Bone marrow (tissue), 2 donors: ENCODE data around the gene SYT2.
"Not testable (repeated sequence)": the region's sequence is repeated elsewhere in the genome, so short reads cannot be mapped to it uniquely, and the experiment has no call there.

ENCODE experiments used
- DNase-seq, 2 donors: peaks; one replicate each; lab custom pipeline; 2025; lab: John Stamatoyannopoulos, UW

Gene SYT2

DNA sequence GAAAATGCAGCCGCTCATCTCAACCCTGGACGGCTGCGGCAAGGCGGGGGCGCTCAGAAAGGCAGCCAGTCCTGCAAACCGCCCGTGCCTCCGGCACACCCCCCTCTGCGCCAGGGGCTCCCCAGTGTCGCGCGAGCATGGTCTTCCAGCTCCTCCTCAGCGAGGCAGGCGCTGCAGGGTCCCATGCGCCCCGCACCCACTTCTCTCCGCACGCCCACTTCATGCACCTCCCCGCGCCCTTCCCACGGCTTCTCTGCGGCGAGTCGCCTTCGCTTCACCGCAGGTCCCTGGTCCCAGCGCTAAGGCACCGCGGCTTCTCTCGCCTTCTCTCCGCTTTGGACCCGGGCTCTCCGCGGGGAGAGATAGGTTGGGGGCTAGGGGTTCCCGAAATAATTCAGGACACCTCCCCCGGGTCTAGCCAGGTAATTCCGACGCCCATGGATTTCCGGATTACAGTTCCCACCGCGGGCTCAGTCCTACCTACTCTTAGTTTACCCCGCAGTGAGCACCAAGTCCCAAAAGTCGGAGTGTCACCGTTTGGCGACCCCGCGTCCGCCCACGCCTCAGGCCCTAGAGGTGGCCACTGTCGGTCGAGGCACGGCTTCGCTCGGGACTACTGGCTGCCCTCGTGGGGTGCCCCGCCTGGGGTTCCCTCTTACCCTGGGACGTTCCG is 67.5 kb downstream of the SYT2 start:
- no peak for DNase-seq

DNA sequence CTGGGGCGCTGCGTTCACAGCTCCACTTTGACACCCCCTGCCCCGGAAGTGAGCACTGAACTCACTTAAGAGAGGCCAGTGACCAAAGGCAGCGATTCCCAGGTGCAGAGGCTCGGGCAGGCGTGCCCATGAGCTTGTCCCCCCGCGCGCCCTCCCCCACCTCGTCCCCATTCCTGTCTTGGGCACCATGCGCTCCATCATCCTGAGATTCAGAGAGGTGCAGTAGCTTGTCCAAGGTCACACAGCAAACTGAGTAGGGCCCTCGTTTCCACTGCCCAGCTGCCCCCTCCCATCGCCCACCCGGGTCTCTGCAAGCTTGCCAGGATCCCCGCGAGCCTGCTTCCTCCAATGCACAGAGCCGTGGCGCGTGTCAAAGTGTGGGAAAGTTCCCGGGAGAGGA is 68.0 kb downstream of the SYT2 start:
- no peak for DNase-seq

DNA sequence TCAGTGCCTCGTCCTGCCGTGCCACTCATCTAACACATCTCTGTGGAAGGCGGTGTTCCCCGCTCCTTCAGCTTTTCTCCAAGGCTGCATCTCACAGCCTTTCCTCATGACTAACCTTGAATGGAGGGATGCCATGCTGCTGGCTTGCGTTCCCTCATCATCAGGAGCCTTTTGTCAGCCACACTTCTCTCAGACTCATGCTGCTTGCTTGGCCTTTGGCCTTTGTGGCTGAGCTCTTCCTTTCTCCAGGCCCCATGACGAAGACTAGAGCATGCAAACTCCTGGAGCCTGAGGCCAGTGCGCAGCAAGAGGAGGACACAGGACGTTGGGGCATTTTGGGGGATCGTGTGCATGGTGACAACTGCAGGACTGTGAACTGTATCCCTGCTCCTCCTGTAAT is 70.8 kb downstream of the SYT2 start:
- no peak for DNase-seq

DNA sequence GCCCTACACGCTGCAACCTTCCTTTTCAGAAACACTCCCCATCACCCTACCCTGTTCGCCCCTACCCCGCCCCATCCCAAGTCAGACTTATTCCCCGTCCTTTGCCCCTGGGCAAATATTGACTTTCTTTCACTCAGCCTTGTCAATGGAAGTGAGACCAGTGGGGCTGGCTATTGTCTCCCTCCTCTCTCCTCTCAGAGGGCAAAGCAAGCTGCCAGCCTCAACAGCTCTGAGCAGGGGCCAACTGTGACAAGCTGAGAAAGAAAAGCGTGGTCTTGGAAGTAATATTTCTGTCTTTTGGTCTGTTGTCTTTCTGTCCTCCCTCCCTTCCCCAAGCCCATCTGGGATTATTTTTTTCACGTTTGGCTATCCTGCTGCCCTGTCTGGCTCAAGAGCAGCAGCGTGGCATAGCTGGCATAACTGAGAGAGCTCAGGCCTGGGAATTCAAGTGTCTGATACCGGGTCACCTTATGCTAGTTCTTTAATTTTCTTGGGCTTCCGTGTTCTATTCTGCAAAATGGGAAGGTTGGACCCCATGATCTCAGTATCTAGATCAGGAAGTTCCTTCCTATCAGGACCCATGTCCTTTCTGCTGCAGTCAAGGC is 71.5 kb downstream of the SYT2 start:
- not testable (repeated sequence) for DNase-seq

DNA sequence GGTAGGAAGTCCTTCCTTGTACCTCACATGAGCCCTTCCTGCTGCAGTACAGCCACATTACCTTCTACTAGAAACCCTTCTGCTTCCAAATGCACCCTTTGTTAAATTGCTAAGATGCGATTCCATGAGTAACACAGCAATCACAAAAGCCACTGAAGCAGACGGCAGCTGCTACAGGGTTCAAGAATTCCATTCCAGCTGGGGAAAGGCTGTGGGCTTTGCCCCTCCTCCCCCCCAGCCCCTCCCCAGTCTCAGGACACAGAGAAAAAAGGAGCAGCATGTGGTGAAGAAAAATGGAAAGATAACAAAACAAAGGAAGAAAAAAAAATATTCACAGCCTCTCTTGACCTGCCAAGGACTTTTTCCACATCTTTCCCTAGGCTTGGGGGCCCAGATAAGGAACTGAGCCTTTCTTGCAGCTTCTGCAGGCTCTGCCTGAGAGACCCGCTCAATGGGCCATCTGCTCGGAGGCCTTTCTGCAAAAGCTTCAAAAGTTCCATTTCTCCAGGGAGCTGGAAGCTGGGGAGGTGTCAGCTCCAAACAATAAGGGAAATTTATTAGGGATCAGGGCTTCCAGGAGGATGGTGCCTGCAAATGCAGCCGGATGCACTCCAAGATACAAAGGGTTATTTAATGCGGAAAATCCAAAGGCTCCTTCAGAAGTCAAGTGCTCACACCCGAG is 72.1 kb downstream of the SYT2 start:
- no peak for DNase-seq

DNA sequence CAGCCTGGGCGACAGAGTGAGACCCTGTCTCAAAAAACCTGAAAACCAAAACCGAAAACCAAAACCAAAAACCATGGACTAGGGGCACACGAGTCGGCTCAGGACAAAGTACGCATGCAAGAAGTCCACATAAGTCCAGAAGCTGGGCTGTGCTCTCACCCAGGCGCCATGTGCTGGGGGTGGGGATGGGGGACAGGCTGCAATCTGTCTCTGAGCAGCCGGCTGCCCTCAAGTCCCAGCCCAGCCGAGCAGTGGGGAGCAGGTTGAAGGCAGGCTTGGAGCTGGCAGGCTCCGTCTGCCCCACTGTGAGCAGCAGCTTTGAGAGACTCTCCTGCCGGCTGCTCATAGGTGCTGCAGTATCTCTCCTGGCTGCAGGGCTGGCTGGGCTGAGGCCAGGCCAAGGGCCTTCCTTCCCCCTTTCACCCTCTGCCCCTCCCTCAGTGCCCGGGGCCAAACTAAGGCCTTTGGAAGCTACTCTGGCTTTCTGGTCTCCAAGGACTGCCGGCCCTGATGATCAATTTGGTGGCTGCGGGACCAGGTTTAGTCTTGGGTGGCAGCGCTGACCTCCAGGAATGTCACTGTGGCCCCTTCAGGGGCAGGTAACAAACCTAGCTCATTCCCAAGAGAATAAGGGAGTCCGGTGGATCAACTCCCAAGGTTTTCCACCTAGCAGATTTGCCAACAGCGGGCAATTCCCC is 72.8 kb downstream of the SYT2 start:
- not testable (repeated sequence) for DNase-seq

DNA sequence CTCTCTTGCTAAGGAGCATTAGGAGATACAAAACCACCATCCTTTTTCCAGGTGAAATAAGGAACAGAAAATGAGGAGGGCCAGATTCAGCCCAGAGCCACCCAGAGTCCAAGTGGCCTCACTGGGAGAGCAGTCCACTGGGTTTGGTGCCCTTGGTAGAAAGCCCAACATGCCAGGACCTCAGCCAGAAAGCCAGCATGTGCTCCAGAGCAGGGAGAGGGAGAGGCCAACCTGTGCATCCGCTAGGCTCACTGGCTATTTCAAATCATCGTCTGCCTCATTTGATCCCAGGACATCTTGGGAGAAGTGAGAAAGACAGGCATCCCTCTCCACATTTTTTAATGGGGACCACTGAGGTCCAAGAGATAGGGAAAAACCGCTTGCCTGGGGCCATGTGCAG is 74.1 kb downstream of the SYT2 start:
- DNase-seq = not testable (repeated sequence)

DNA sequence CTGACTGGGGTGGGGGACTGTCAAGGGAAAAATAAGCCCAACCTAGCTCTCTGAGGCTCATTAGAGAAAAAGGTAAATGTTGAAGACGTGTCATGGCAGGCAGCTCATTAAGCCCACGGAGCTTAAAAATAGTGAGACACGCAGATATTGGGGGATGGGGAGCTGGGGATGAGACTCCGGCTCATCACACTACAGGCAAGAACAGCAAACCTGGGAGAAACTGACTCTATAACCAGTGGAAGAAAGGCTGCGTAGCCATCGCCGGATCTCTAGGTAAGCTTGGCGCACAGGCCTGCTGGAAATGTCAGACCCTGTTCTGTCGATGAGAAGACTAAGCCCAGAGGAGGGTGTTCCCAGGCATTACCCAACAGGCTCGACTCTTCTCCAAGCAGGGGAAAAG is 78.0 kb downstream of the SYT2 start:
- DNase-seq = no peak

DNA sequence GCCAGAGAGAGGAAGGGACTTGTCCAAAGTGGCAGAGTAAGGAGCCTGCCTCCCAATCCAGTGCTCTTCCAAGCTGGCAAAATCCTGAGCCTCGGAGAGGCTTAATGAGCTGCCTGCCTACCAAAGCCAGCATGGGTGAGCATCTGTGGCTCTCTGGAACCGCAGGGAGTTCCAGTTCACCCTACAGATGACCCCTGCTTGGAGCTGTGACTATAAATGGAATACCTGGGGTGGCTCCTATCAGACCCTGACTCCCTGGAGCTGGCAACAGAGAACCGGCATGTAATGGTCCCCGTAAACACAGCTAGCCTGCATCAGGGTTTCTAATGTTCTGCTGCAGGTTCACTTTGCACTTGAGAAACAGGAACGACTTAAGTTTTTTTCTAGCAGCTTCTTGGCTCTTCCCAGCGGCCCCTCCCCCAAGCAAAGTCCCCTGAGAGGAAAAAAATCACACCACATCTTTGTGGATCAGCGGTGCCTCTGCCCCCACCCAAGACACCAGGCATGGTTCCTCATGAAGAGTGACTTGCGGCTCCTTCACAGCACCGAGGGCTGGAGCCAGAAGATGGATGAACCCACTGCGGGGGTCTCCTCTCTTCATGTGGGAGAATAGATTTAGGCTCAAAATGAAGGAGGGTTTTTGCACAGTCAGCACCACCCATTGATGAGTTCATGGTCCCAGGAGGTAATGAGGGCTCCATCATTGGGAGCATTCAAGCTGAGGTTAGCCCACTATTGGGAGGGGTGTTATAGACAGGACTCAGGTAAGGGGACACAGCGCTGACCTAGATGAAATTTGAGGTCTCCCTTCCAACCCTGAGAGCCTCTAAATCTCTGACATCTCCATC is 79.0 kb downstream of the SYT2 start:
- no peak for DNase-seq

DNA sequence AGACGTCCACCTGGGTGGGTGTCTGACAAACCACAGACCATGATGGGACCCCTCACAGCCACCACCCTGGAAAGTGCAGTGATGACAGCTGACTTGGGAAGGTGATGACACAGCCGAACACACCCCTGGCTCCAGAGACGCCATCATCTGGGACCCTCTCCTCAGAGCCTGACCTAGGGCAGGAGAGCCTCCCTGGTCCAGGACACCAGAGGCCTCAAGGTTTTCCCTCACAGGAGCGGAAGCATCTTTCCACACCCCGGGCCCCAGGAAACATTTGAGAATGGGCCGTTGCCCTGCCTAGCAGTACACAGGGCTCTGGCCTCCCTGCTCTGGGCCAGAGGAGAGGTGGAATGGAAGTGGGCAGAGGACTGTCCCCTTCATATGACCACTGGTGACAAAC is 79.7 kb downstream of the SYT2 start:
- DNase-seq = no peak

DNA sequence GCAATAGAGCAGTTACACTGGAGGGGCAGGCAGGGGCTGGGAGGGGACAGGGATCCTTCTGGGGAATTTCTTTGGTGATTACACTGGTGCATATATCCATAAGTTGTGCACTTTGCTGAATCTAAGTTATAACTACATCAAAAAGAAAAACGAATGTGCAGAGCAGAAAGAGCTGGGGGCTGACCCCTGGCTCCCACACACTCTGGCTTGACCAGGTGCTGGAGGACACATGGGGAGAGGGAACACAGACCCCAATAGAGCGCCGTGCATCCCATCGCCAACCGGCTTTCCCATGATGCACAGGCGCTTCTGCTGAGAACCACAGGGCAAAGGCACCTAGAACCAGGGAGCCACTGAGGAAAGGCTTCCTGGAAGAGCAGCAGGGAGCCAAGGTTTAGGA is 80.2 kb downstream of the SYT2 start:
- DNase-seq = not testable (repeated sequence)

DNA sequence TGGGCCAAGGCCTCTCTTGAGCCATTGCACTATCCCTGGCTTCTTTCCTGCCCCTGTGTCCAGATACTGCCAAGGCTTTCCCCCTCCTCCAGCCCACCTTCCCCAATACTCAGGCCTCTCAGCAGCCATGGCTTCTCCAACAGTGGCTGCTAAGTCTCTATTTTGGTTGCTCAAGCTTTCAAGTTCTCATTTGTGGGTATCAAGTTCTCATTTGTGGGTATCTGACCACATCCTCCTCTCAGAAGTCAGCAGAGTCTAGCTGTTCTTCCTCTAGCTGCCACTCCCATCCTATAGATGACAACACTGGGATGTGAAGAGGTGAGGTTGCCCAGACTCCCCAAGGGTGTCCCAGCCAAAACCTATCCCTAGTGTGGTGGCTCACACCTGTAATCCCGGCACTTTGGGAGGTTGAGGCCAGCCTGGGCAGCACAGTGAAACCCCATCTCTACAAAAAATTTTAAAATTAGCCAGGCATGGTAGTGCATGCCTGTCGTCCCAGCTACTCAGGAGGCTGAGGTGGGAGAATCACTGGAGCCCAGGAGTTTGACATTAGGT is 80.9 kb downstream of the SYT2 start:
- DNase-seq = peak in 1 of 2 donors; percentile 59

DNA sequence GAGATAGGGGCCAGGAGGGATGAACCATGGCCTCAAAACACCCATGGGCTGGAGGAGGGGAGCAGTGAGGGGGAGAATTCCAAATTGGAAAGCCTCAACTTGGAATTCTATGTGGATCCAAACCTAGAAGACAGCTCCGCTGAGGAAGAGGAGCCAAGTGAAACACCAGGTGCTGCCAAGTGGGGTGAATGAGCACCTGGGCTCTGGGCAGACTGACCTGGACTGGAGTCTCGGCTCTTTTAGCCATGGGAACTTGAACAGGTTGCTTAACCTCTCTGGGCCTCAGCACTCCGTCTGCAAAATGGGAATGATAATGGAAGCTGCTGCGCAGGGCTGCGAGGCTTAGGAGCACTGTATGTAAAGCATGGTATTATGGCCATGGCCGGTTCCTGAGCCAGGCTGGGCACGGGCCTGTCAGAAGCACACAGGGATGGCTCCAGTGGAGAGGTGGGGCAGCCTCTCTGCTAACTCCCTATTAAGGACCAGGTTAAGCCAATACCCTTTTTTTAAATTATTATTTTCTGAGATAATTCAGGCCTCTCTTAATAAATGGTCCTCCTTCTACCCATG is 81.5 kb downstream of the SYT2 start:
- no peak for DNase-seq

DNA sequence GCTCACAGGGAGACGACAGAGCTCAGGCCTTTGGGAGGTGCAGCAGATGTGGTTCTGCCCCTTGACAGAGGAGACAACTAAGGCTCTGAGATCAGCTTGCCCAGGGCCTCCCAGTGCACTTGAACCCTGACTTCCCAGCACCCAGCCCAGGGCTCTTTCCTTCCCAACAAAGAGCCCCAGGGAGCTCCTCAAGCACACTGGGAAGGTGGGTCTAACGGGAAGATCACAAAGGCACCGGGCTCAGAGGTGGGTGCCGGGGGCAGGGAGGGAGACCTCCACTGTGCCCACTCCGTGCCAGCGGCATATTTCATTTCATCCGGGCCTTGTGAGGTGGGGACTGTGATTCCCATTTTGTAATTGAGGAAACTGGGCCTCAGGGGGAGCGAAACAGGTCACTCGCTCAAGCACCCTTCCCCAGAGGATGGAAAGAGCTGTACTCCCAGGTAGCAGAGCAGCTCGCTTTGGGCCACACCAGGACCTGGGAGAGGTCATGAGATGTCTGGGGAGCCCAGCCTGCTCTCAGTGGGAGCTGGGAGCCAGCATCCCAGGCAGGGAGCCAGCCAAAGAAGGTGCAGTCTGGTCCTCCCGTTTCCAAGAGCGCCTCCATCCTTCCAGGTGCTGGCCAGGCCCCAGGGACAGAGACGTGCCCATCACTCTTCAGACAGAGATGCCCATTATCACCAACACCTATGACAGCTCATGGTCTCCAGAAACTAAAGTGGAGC is 82.3 kb downstream of the SYT2 start:
- DNase-seq = no peak

DNA sequence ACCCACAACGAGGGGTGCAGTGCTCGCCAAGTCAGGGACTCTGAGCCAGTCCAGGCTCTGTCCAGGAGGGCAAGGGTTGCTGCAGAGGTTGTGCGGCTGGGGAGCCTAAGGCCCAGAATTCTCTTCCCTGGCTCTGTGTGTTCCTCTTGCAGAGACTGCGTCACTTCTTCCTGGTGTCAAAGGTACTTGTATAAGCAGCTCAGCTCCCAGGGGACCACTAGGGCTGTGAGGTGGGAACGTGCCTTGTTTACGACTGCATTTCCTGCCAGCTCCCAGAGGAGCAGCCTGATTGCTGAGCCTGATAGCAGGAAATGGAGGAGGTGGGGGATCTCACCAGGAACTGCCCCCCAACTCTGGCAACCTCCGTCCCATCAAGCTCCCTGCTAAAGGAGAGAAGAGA is 83.2 kb downstream of the SYT2 start:
- DNase-seq = not testable (repeated sequence)

DNA sequence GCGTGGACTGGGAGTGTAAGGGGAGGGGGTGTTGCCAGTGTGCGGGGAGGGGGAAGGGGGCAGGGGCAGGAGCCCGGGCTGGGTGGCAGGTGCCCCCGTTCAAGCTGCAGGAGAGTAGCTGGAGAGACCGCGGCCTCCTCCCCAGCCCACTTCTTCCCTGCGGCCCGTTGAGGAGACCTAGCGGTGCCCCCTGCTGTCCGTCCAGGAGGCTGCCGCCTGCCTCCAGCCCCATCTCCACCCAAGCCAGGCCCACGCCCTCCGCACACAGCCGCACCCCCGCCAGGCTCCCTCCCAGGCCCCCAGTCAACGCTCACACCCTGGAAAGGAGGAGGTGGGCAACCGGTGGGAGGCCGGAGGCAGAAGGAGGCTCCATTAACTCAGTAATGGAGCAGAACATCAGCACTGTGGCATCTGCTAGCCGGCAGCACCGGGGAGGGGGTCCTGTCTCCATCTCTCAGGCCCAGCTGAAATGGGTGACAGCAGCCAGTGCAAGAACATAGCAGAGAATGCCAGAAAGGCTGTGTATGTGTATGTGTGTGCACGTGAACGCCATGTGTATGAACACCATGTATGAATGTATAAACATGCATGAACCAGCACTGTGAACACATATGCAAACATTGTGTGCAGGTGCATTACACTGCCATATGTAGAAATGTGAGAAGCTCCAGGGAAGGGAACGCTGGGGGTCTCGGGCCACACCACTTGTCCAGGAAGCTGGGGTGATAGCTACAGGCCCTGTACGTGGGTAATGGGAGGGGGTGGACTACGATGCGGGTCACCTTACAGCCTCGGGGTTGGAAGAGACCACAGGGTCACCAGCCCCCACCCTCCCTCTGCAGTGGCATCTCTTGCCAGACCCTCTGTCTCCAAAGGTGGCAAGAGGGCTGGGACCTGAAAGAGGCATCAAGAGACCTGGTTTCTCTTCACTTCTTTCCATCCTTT is 84.6 kb downstream of the SYT2 start:
- peak; percentile 33 to 49 for DNase-seq

DNA sequence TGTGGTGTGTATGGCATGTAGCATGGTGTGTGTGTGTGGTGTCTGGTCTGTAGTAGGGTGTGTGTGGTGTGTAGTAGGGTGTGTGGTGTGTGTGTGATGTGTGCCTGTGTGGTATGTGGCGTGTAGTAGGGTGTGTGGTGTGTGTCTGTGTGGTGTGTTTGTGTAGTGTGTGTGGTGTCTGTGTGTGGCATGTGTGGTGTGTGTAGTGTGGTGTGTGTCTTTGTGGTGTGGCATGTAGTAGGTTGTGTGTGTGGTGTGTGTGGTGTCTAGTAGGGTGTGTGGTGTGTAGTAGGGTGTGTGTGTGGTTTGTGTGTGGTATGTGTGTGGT is 85.5 kb downstream of the SYT2 start:
- no peak for DNase-seq

DNA sequence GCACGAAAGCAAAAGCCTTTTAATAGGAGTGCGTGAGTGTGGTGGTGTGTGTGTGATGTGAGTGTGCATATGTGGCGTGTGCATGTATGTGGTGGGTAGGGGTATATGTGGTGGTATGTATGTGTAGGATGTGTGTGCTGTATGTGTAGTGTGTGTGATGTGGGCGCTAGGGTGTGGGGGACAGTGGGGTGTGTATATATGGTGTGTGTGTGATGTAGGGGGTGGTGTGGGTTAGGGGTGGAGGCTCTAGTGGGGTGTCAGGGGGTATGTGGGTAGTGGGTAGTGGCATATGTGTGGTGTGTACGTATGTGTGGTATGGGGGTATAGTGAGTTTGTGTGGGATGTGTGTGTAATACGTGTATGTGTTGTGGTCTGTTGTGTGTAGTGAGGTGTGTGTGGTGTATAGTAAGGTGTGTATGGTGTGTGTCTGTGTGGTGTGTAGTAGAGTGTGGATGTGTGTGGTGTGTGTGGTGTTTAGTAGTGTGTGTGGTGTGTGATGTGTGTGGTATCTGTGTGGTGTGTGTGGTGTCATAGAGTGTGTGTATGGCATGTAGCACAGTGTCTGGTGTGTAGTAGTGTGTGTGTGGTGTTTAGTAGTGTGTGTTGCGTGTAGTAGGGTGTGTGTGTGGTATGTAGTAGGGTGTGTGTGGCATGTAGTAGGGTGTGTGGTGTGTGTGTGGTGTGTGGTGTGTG is 86.0 kb downstream of the SYT2 start:
- DNase-seq = no peak

DNA sequence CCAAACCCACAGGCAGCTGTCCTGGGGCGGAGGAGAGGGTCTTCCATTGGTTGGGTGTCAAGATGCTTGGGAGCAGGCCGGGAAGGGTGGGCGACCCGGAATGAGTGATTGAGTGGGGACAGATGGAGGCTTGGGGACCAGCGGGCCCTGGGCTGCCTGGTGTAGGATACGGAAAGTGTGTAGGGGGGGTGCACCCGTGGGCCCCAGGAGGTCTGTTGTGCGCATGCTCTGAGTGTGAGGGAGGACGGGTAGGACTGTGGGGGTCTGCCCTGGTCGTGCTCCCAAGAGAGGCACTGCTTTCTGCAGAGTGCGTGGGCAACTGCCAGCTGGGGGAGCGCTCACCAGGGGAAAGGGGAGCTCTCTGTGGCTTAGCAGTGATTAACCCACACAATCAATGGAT is 86.8 kb downstream of the SYT2 start:
- DNase-seq = not testable (repeated sequence)
